Lung (tissue), 12 donors: Measurements from ENCODE around the gene VWCE. TPM values are rescaled to one million over a fixed set of nuclear protein-coding genes. Genes with fewer than 3 reads are reported as not detected.

Experiments used
- ATAC-seq: fragments of 200-7000 bp; cut with Tn5 transposase; one replicate; pipeline ENCODE4 v1.9.1; 2020; ENCODE audit warnings: moderate number of reproducible peaks; ENCODE audit not compliant: insufficient read depth, low FRiP score
- DNase-seq, 3 donors: peaks; one replicate each; pipeline ENCODE4 v3.0.0-alpha.2; 2013 to 2017
- H3K27ac ChIP-seq, 2 donors: one replicate each; pipeline ENCODE4 v1.5.1; 2013; ENCODE audit warnings: mild to moderate bottlenecking in 2 of 2, moderate library complexity in 2 of 2, control low read depth in 1 of 2, inconsistent platforms in 1 of 2, low read depth in 1 of 2, low read length in 1 of 2
- H3K27me3 ChIP-seq, 3 donors: one replicate each; pipeline ENCODE4 v1.5.1; 2013; ENCODE audit warnings: low read length in 2 of 3; ENCODE audit not compliant: control insufficient read depth in 3 of 3, insufficient read depth in 3 of 3
- H3K36me3 ChIP-seq, 4 donors: one replicate each; pipeline ENCODE4 v1.5.1; 2013; ENCODE audit warnings: low read length in 4 of 4, mild to moderate bottlenecking in 1 of 4, moderate library complexity in 1 of 4; ENCODE audit not compliant: control insufficient read depth in 4 of 4, insufficient read depth in 4 of 4
- H3K4me1 ChIP-seq, 5 donors: one replicate each; pipeline ENCODE4 v1.5.1; 2013; ENCODE audit warnings: low read length in 5 of 5, mild to moderate bottlenecking in 2 of 5, moderate library complexity in 1 of 5; ENCODE audit not compliant: control insufficient read depth in 5 of 5, insufficient read depth in 5 of 5
- H3K4me3 ChIP-seq: one replicate; pipeline ENCODE4 v1.5.1; 2013; ENCODE audit warnings: mild to moderate bottlenecking, control low read depth, moderate library complexity
- H3K9ac ChIP-seq, 2 donors: one replicate each; pipeline ENCODE4 v1.5.1; 2013; ENCODE audit warnings: low read length in 2 of 2, control low read depth in 1 of 2; ENCODE audit not compliant: insufficient read depth in 1 of 2
- H3K9me3 ChIP-seq, 4 donors: one replicate each; pipeline ENCODE4 v1.5.1; 2013; ENCODE audit warnings: low read length in 3 of 4, mild to moderate bottlenecking in 1 of 4, moderate library complexity in 1 of 4; ENCODE audit not compliant: control insufficient read depth in 4 of 4, insufficient read depth in 3 of 4
- CTCF ChIP-seq: IDR thresholded peaks from 2 replicates; pipeline ENCODE4 v1.5.1; 2012; ENCODE audit warnings: mild to moderate bottlenecking; ENCODE audit errors: control extremely low read depth, extremely low read depth
- WGBS, 2 donors: extraction: QIAGEN DNeasy Blood & Tissue Kit; methylation state at CpG; one replicate each; pipeline ENCODE4 v1.1.7; 2013; 5-methylcytosine and 5-hydroxymethylcytosine counted together
- polyA plus RNA-seq, 2 donors: library from polyadenylated mRNA; stranded (reverse); fragments of 200-250 nt; gene quantifications; one replicate each; pipeline ENCODE4 v1.2.1, GENCODE V29; 2013
- total RNA-seq, 2 donors: library from RNA; depleted of rRNA in 1 of 2; stranded (reverse); fragments of >200 nt in 1 of 2; gene quantifications; one replicate each; pipeline ENCODE4 v1.2.1, GENCODE V29; 2014 to 2021
- donor health status: control.
- donor health status: control.
- donor health status: Bipolar disorder and iron deficiency.
- donor health status: healthy.
- donor health status: DM: yes; HTN: yes; CAD: no.

VWCE gene
- total and polyA plus RNA-seq, 4 donors: 0.13 to 1.2 (median 0.60) TPM

- Histone ChIP-seq H3K36me3 (peaks cover 48 to 68% (median 56%) of the 10 kb centered on the region in 4 donors), H3K27me3 (no peaks in the 10 kb centered on the region), H3K4me3 (no peak overlapping the region), H3K27ac (no peak overlapping the region), H3K9ac (no peak overlapping the region), H3K4me1 (peaks cover 0 to 3% (median 0%) of the 10 kb centered on the region in 5 donors), H3K9me3 (no peaks in the 10 kb centered on the region)
- WGBS, 2 donors: 95 to 96% methylated on average over 13 of the region's 13 CpGs
- TF ChIP-seq CTCF: no peak
- no peak for DNase-seq
- ATAC-seq: no peak
Observed at GRCh38 chr11:61302550-61302949, 7.4 kb upstream of the VWCE start.

DNA sequence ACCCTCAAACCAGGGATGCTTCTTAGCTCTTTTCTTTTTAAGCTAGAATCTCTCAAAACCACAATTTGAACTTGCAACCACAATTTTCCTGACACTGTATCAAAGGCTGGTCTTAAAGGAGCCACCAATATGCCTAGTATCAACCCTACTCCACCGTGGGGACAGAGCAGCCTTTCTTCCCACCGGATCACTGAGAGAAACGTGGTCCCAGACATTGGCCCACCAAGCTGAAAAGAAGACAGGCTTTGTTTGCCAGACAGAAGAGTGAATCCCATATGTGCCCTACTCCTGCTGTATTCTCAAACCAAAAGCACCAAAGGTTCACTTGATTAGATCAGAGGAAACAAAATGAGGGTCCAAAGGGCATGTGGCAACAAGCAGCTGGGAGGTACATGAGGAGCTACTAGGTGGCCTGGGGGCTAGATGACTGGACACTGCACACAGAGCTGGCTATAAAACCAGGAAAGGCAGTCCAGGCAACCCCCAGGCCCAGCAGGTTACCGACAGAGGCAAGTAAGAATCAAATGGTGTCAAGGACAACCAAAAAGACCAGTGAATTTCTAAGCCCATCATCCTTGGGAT lies 3.6 kb upstream of the VWCE start:
- Histone ChIP-seq H3K36me3 (peaks cover 27 to 46% (median 31%) of the 10 kb centered on the region in 4 donors), H3K9me3 (peaks cover 0 to 4% (median 0%) of the 10 kb centered on the region in 4 donors), H3K27ac (no peak overlapping the region), H3K4me1 (peaks cover 0 to 16% (median 6%) of the 10 kb centered on the region in 5 donors), H3K27me3 (no peaks in the 10 kb centered on the region), H3K4me3 (no peak overlapping the region), H3K9ac (no peak overlapping the region)
- WGBS, 2 donors: 91 to 94% methylated on average over 4 of the region's 4 CpGs
- TF ChIP-seq CTCF: no peak
- ATAC-seq (no peak), DNase-seq (no peak)

GRCh38 chr11:61297746-61298145 lies 2.6 kb upstream of the VWCE start:
- no peak overlapping the region for H3K9ac ChIP-seq
- peaks cover 0 to 17% (median 6%) of the 10 kb centered on the region in 5 donors for H3K4me1 ChIP-seq
- TF ChIP-seq CTCF: no peak
- WGBS, 2 donors: 54 to 56% methylated on average over 5 of the region's 5 CpGs
- peaks cover 0 to 8% (median 0%) of the 10 kb centered on the region in 4 donors for H3K9me3 ChIP-seq
- H3K4me3 ChIP-seq: no peak overlapping the region
- DNase-seq: peak in 1 of 3 donors; percentile 6
- H3K36me3 ChIP-seq: peaks cover 18 to 37% (median 25%) of the 10 kb centered on the region in 4 donors
- peak; percentile 16 for ATAC-seq
- no peak overlapping the region for H3K27ac ChIP-seq
- H3K27me3 ChIP-seq: no peaks in the 10 kb centered on the region

DNA sequence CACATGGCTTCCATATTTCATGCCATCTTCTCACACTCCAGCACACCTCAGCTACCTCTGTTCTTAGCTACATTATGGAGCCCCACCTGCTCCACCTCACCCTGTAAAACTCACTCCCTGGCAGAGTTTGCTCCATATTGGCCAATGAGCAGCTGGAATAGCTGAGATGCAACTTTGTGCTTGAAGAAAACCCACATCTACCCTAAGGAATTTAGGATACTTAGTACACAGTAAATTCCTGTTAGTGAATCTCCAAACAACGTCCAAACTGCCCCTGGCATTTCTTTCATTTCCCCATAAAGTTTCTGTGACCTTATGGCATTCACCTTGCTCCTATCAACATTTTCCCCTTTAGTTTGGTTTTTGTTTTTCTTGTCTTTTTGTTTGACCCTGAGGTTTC lies 2.2 kb upstream of the VWCE start:
- ATAC-seq: no peak
- Histone ChIP-seq H3K27me3 (no peaks in the 10 kb centered on the region), H3K4me1 (peaks cover 0 to 17% (median 6%) of the 10 kb centered on the region in 5 donors), H3K4me3 (no peak overlapping the region), H3K9me3 (peaks cover 0 to 8% (median 0%) of the 10 kb centered on the region in 4 donors), H3K9ac (no peak overlapping the region), H3K36me3 (peaks cover 14 to 33% (median 21%) of the 10 kb centered on the region in 4 donors), H3K27ac (no peak overlapping the region)
- DNase-seq: no peak
- TF ChIP-seq CTCF: no peak
- WGBS, 2 donors: 43 to 50% methylated on average over 1 of the region's 1 CpG
